Left ventricle myocardium superior (tissue), 1 donor: Measurements from ENCODE around the gene ADGRV1. TPM values are rescaled to one million over a fixed set of nuclear protein-coding genes. Genes with fewer than 3 reads are reported as not detected.
"Not testable (repeated sequence)": the region's sequence is repeated elsewhere in the genome, so short reads cannot be mapped to it uniquely, and the experiment has no call there.

Source experiments
- ATAC-seq: fragments of 200-7000 bp; cut with Tn5 transposase; one replicate; pipeline ENCODE4 v1.9.1; 2020; ENCODE audit warnings: mild to moderate bottlenecking, moderate library complexity
- DNase-seq: peaks from one replicate; pipeline ENCODE4 v3.0.0-alpha.2; 2020
- intact Hi-C: fragments of 100-400 bp; cut with micrococcal nuclease; formaldehyde crosslinking; loops from one replicate; pipeline ENCODE4 v1.11.0; 2022
- total RNA-seq: library from RNA; stranded (reverse); fragmentation: NEBNext Ultra II Directional; extraction: Animal tissue kit (Norgen Biotek cat#: 25700); gene quantifications from one replicate; pipeline ENCODE4 v1.2.1, GENCODE V29; 2021
- donor health status: DM: no; HTN: yes; CAD: no; lungs with severe emphysema.

The ADGRV1 gene
- total RNA-seq, 1 donor from 2014 or later = not detected

GRCh38 chr5:90792725-90793124, 234.1 kb downstream of the ADGRV1 start:
- intact Hi-C loops = no loop called here
- ATAC-seq (no peak), DNase-seq (no peak)

DNA sequence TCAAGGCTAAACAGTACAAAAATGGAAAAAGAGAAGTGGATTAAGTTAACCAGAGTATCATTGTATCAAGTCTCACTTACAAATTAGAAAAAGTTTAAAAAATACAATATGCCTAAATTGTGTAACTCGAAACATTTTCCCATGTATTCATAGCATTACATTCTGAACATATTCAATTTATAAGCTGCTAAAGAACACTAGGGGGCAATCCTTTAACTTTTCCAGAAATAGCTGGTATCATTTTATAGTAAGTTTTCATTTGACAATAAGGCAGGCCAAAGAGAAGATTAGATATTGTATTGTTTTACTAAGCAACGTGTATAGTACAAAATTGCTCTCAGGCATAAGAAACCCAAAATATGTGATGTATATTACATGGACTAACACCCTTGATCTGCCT, 234.6 kb downstream of the ADGRV1 start:
- no peak for DNase-seq
- intact Hi-C loops = no loop called here
- ATAC-seq = no peak

GRCh38 chr5:90796919-90797318, 238.3 kb downstream of the ADGRV1 start:
- intact Hi-C loops, DNase-seq, ATAC-seq: not testable (repeated sequence)

- DNase-seq, ATAC-seq: not testable (repeated sequence)
These were observed 241.5 kb downstream of the ADGRV1 start for GRCh38 chr5:90800082-90800481.

DNA sequence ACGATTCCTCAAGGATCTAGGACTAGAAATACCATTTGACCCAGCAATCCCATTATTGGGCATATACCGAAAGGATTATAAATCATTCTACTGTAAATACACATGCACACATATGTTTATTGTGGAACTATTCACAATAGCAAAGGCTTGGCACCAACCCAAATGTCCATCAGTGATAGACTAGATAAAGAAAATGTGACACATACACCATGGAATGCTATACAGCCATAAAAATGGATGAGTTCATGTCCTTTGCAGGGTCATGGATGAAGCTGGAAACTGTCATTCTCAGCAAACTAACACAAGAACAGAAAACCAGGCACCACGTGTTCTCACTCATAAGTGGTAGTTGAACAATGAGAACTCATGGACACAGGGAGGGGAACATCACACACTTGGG, 241.9 kb downstream of the ADGRV1 start:
- DNase-seq, ATAC-seq, intact Hi-C loops: not testable (repeated sequence)

More at GRCh38 chr5:90800082-90800481, 241.5 kb downstream of the ADGRV1 start:
- intact Hi-C loops = not testable (repeated sequence)

GRCh38 chr5:90802474-90803317, 244.1 kb downstream of the ADGRV1 start:
- no peak for DNase-seq
- intact Hi-C loops = no loop called here
- ATAC-seq = no peak

DNA sequence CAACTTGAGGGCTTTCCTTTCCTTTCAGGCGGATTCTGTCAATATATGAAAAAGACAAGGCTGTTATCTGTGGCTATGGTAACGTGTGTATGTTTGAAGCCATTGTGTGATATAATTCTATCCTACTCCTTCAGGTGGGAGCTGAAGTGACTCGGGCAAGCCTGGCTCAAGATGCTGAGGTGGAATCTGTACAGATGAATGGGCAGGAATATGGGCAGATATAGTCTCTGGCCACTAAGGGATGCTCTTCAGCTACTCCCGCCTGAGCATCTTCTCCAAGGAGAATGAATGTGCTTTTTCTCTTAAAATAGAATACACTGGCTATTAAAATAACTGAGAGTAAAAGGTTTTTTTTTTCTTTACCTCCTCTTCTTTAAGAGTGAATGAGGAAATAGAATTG, 244.8 kb downstream of the ADGRV1 start:
- no peak for DNase-seq
- intact Hi-C loops = no loop called here
- ATAC-seq = no peak

DNA sequence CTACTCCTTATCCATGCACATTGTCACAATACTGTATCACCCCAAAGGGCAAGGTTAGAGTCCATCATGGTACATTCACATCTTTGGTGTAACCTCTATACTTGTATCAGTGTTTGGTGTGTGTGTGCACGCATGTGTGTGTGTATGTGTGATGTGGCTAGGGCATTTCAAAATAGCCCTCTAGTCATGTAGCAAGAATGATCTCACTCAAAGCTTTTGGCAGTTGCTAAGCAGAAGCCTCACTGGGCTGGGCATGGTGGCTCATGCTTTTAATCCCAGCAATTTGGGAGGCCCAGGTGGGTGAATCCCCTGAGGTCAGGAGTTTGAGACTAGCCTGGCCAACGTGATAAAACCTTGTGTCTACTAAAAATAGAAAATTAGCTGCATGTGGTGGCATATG, 245.3 kb downstream of the ADGRV1 start:
- DNase-seq (no peak), ATAC-seq (no peak)
- intact Hi-C loops = no loop called here

- intact Hi-C loops = no loop called here
- ATAC-seq = no peak
- no peak for DNase-seq
These were observed 248.9 kb downstream of the ADGRV1 start for GRCh38 chr5:90807496-90807895.

DNA sequence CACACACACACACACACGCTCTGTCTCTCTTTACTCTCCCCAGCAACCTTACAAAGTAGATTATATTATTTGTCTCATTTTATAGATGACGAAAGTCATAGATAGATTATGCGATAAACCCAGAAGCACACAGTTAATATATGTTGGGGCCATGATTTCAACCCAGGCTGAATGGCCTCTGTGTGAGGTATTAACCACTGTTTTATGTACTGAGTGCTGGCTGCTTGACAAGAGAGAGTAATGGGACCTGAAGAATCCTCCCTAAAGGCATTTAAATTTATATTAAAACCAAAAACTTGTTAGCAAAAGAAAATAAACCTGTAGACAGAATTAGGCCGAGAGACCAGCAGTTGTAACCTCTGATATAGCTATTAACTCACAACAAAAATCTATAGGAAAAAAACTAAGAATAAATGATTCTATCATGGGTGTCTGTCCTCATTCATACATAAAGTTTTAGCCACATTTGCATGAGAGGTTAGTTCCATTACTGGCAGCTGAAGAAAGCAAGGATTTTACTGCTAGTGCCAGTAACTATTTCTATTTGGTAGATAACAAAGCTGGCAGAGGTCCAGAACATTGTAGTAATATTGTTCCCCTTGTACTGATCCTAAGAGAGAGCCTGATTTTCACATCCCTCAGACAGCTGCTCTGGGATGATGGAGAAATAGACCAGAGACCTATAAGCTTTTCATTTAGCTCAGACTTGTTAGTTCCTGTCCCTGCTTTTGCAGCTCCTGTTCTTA, 250.9 kb downstream of the ADGRV1 start:
- peak; percentile 19 for ATAC-seq
- intact Hi-C loops = no loop called here
- DNase-seq = no peak

- intact Hi-C loops = no loop called here
- DNase-seq (no peak), ATAC-seq (no peak)
These were observed 251.6 kb downstream of the ADGRV1 start for GRCh38 chr5:90810211-90810610.

DNA sequence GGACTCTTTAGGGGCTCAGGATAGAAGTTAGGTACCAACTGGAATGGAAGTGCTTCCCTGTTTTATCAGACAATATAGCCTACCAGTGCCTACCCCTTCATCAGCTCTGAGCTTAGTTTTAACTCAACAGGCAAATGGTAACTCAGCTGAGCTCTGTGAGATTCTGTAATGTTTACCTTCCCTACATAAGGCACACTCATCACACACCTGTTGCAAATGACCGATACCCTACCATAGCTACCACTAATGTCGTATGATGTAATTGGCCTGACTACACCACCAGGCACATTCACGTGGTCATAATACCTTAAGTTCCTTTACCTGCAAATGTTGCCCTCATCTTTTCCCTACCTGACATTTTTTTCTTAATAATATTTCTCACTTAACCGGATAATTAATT, 254.8 kb downstream of the ADGRV1 start:
- ATAC-seq (no peak), DNase-seq (no peak)
- intact Hi-C loops = no loop called here

DNA sequence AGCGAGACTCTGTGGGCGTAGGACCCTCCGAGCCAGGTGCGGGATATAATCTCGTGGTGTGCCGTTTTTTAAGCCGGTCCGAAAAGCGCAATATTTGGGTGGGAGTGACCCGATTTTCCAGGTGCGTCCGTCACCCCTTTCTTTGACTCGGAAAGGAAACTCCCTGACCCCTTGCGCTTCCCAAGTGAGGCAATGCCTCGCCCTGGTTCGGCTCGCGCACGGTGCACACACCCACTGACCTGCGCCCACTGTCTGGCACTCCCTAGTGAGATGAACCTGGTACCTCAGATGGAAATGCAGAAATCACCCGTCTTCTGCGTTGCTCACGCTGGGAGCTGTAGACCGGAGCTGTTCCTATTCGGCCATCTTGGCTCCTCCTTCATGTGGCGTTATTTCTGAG, 263.5 kb downstream of the ADGRV1 start:
- ATAC-seq, intact Hi-C loops, DNase-seq: not testable (repeated sequence)

- ATAC-seq (no peak), DNase-seq (no peak)
- intact Hi-C loops = no loop called here
These were observed 265.8 kb downstream of the ADGRV1 start for GRCh38 chr5:90824436-90824835.

DNA sequence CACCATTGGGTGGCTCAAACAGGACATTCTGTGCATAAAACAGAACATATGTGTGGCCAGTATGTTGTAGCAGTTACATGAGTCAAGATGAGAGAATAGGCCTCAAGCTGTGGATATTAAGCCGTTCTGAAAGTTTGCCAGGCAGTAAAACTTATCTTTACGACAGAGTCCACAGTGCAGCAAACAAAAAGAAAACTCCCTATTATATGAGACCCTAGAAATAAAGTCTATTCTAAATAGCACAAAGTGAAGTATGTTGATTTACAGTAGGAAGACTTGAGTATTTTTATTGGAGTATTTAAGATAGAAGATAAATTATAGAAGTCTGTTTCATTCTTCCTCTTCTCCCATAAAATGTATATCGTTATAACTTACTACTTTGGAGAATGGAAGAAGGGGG, 271.5 kb downstream of the ADGRV1 start:
- intact Hi-C loops = no loop called here
- ATAC-seq = no peak
- DNase-seq = no peak

GRCh38 chr5:90833753-90834152, 275.2 kb downstream of the ADGRV1 start:
- no peak for ATAC-seq
- intact Hi-C loops = no loop called here
- DNase-seq = no peak

GRCh38 chr5:90834711-90835110, 276.1 kb downstream of the ADGRV1 start:
- ATAC-seq (no peak), DNase-seq (no peak)
- intact Hi-C loops = no loop called here

DNA sequence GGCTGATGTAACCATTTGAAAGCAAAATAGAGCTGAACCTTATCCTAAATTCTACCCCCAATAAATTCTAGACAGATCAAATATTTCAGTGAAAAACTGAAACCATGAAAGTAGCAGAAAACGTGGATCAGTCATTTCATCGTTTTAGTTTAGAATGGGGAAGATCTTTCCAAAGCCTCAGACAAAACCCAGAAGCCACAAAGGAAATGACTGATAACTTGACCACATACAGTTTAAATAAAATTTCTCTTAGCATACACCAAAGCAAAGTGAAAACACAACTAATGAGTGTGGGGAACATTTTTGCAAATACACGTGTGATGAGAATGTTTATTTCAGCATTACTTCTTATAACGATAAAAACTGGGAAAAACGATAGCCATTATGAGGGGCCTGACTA, 284.8 kb downstream of the ADGRV1 start:
- intact Hi-C loops = no loop called here
- no peak for DNase-seq
- no peak for ATAC-seq

DNA sequence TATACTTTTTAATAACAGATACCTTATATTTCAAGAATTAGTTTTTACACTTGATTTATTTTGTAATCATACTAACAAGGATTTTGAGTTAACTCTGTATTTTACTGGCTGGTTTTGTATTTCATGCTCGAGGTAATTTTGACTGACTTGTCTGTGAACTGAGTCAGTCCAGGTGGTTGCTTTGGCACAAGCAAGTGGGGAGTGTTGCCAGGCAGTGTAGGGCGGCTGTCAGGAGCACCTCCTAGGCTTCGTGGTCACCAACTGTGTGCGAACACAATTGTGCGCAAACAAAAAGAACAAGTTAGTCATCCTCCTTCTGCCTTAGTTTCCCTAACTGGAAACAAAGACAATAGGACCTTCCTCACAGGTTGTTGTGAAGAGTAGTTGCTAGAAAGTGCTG, 286.3 kb downstream of the ADGRV1 start:
- intact Hi-C loops = no loop called here
- no peak for DNase-seq
- ATAC-seq = no peak

- ATAC-seq (no peak), DNase-seq (no peak)
- intact Hi-C loops = no loop called here
These were observed 287.3 kb downstream of the ADGRV1 start for GRCh38 chr5:90845723-90846554.
